Mesangial cell (primary cell): ENCODE data around the gene SEC14L2. TPM values are rescaled to one million over a fixed set of nuclear protein-coding genes. Genes with fewer than 3 reads are reported as not detected.

ENCODE experiments used
- total RNA-seq: library from RNA; depleted of rRNA; stranded (reverse); fragments of >200 nt; gene quantifications from 2 replicates; pipeline ENCODE4 v1.2.3, GENCODE V29; 2015

SEC14L2 gene
- total RNA-seq = 28.3 and 30.3 TPM in 2 replicates

DNA sequence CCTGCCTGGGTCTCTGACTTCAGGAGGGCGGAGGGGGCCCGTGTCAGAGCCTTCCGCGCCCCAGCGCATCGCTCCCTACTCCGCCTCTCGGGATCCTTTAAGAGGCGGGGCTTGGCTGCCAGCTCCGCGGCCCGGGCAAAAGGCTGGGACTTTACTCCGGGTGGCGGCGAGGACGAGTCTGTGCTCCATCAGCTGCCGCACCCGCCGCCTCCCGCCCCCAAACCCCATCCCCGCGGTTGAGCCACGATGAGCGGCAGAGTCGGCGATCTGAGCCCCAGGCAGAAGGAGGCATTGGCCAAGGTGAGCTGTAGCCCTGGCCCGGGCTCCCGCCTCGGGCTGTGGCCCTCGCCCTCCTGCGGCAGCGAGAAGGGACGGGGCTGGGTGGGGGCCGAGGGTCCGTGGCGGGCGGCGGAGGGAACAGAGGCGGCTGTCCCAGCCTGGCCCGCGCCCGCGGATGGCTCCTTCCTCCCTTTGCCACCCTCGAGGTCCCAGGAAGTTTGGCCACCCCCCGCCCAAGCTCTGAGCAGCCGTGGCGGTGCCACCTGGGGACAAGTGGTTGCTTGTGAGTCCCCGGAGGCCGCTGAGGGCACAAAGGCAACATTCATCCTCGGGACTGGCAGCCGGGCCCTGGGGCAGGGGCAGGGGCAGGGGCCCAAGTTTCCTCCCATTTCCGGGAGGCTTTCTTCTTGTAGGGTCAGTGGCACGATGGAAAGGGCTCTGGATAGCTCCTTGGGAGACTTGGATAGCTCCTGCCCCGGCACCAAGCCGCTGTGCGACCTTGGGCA, at the start of gene SEC14L2:
SEC14L2 (plus strand) TSS at position 148 of the 785 bp plus-strand sequence; CDS start at position 247, 99 bp downstream.

DNA sequence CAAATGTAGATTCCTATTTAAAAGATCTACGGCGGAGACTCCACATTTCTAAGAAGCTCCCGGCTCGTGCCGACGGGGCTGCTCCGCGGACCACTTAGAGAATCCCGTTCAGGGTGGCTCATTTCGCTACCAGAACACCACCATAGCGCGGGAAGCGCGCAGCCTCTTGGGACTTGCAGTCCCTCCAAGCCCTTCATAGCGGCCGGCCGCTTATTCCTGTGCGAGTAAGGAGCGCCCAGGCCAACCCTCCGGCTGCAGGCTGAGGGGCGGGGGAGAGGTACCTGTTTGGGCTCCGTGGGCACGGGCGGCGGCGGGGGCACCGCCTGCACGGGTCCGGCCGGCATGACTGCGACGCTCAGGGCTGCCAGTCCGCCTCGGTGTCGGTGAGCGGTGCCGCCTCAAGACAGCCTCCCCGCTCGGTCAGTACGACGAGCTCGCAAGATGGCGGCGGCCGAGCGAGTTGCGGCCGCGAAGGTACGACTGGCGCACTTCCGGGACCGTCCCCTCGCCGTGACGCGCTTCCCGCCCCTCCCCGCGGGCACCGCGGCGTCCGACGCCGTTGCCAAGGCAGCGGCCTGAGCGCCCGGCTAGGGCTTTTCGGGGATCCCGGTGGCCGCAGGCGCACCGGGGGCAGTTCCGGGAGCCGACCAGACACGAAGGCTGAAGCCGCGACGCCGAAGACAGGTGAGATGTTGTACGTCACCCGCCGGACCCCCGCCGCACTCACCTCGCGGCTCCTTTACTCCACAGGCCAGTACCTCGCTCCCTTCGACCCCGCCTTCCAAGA, 40.2 kb upstream of the SEC14L2 start, which contains the start of the genes CCDC157 and SF3A1:
CCDC157 (plus strand) TSS at position 559 of the 787 bp plus-strand sequence. CDS start 8,994 bp downstream, outside the sequence.
SF3A1 (minus strand) TSS at position 446 of the 787 bp plus-strand sequence; CDS start at position 344, 102 bp downstream.

DNA sequence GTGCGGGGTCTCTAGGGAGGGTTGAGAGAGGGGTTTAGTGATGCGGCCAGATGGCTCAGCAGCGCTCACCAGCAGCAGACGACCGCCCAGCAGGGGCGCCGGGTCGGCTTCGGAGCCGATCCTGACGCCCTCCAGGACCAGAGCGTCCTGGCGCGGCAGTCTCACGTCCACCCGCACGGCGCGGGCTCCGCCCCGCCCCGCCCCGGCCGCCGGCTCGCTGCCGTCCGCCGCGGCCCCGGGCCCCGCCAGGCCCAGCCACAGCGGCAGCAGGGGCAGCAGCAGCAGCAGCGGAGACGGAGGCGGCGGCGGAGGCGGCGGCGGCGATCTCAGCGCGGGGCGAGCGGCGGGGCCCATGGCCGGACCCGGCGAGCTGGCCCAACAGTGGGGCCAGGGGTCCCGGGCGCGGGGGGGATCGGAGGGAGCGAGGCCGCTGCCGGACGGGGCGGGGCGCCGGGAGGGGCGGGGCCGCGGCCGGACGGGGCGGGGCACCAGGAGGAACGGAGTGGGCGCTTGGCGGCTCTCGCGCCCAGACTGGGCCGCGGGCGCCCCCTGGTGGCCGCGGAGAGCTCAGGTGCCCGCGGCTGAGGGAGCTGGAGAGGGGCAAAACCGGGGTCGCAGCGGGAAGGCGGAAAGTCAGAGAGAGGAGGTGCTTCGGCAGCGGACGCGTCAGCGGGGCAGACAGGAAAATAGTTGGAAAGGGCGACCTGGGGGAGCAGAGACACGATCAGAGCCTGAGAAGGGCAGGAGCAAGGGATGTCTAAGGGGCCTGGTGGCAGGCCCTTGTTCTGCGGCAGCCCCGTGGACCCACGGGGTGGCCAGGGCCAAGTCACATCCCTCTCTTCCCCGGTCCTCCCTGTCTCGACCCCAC, 9.6 kb upstream of the SEC14L2 start, which contains the start of gene RNF215:
RNF215 (minus strand) TSS at position 452 of the 868 bp plus-strand sequence; CDS start at position 354, 98 bp downstream.

DNA sequence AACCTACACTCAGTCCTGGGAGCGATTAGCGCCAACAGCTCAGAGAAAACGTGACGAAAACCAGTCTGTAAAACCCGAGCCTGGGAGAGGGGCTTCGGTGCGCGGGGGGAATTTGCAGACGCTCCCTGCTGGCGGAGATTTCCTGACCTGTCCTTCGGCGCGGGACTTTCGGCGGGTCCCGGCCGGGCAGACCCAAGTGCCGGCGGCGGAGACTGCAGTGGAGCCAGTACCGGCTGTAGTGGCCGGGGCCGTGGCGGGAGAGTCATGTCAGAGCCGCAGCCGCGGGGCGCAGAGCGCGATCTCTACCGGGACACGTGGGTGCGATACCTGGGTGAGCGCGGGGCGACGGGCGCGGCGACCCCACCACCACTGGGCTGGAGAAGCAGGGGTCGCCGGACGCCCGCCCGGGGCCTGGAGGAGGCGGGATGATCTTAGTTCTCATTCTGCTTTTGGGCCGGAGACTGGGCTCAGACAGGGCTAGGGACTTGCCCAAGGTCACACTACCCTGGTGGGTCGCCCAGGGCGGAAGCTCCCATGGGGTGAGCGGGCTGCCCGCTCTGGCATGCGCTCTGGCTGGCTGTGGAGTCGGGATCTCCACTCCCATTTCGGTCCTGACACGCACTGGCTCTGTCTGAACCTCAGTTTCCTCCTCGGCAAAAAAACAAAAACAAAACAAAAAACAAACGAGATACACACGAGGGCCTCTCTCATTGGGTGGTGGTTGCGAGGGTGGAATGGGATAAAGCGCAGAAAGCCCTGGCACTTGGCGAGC, 29.0 kb downstream of the SEC14L2 start, which contains the start of gene MTFP1:
MTFP1 (plus strand) TSS at position 153 of the 772 bp plus-strand sequence; CDS start at position 265, 112 bp downstream.

DNA sequence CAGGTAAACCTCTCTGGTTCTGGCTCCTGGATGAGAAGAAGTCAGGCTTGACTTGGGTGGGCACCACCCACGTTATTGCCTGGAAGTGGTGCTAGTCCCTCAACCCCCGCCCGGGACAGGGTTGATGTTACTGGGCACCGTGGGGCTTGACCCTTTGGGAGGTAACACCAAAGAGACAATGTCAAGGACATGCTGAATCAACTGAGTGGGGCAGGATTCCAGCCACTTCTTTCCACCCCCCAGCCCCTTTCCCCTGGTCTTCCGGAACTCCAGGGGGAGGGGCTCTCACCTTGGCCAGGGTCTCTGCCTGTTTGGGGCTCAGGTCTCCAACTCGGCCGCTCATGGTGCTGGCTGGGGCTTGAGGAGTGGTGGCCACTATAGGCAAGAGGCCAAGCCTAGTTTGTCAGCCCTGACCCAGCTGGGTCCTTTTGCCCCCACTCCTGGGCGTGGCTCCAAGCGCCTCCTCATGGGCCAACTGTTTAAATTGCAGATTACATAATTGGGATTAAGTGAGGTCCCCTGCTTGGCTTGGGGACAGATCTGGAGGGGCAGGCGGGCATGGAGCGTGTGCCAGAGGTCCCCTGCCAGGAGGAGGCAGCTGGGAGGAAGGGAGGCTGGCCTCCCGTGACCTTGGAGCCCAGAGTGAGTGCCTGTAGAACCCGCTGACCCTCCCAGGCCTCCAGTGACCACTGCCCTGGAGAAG, 74.9 kb downstream of the SEC14L2 start, which contains the start of gene SEC14L3:
SEC14L3 (minus strand) TSS at position 402 of the 703 bp plus-strand sequence; CDS start at position 343, 59 bp downstream.

Other genes starting within 250 kb of the SEC14L2 start
- gene LIF, start 150.3 kb upstream of the SEC14L2 start, total RNA-seq = 42.5 and 60.8 TPM in 2 replicates
- not detected in 2 replicates for gene OSM, start 130.2 kb upstream of the SEC14L2 start, total RNA-seq
- 7.3 and 13.3 TPM in 2 replicates for gene CASTOR1, start 107.5 kb upstream of the SEC14L2 start, total RNA-seq
- gene TBC1D10A, start 70.1 kb upstream of the SEC14L2 start, total RNA-seq = 15.8 and 16.6 TPM in 2 replicates
- gene SF3A1, start 40.1 kb upstream of the SEC14L2 start, total RNA-seq = 49.6 and 50.7 TPM in 2 replicates
- gene CCDC157, start 40.0 kb upstream of the SEC14L2 start, total RNA-seq = 4.6 and 7.0 TPM in 2 replicates
- 17.3 and 25.2 TPM in 2 replicates for gene RNF215, start 9.6 kb upstream of the SEC14L2 start, total RNA-seq
- gene MTFP1, start 28.8 kb downstream of the SEC14L2 start, total RNA-seq = 15.5 and 75.1 TPM in 2 replicates
- not detected in 2 replicates for gene SEC14L3, start 75.0 kb downstream of the SEC14L2 start, total RNA-seq
- not detected in 2 replicates for gene SEC14L4, start 108.7 kb downstream of the SEC14L2 start, total RNA-seq
- gene SEC14L6, start 149.7 kb downstream of the SEC14L2 start, total RNA-seq = 4.7 and 8.1 TPM in 2 replicates
- gene GAL3ST1, start 177.6 kb downstream of the SEC14L2 start, total RNA-seq = 5.7 and 22.3 TPM in 2 replicates
- gene PES1, start 194.9 kb downstream of the SEC14L2 start, total RNA-seq = 55.5 and 80.2 TPM in 2 replicates
- gene TCN2, start 210.2 kb downstream of the SEC14L2 start, total RNA-seq = 9.1 and 80.5 TPM in 2 replicates
- 12.2 and 14.8 TPM in 2 replicates for gene SLC35E4, start 238.8 kb downstream of the SEC14L2 start, total RNA-seq